Jurkat, Clone E6-1 (cell line): ENCODE measurements around the gene SYT2.

Source experiments
- DNase-seq: peaks from one replicate; pipeline ENCODE4 v3.0.0-alpha.2; 2011; ENCODE audit warnings: low read depth, low spot score
- H3K4me3 ChIP-seq: 2 replicates; pipeline ENCODE4 v1.5.1; 2011; ENCODE audit warnings: mild to moderate bottlenecking, low read length, control low read depth, moderate library complexity

Gene SYT2

GRCh38 chr1:202682477-202682876, 27.8 kb downstream of the SYT2 start:
- no peak overlapping the region for H3K4me3 ChIP-seq
- no peak for DNase-seq

GRCh38 chr1:202681736-202682420, 28.4 kb downstream of the SYT2 start:
- H3K4me3 ChIP-seq, result no peak overlapping the region
- DNase-seq, result no peak

- DNase-seq, result no peak
- no peak overlapping the region for H3K4me3 ChIP-seq
These were observed 29.5 kb downstream of the SYT2 start for GRCh38 chr1:202680586-202681352.

GRCh38 chr1:202679406-202680177, 30.7 kb downstream of the SYT2 start:
- DNase-seq, result no peak
- no peak overlapping the region for H3K4me3 ChIP-seq

- H3K4me3 ChIP-seq, result no peak overlapping the region
- no peak for DNase-seq
These were observed 32.8 kb downstream of the SYT2 start for GRCh38 chr1:202677433-202677832.

GRCh38 chr1:202673531-202673930, 36.7 kb downstream of the SYT2 start:
- no peak for DNase-seq
- no peak overlapping the region for H3K4me3 ChIP-seq

GRCh38 chr1:202671399-202671798, 38.9 kb downstream of the SYT2 start:
- no peak overlapping the region for H3K4me3 ChIP-seq
- no peak for DNase-seq

- DNase-seq, result no peak
- H3K4me3 ChIP-seq, result no peak overlapping the region
These were observed 44.8 kb downstream of the SYT2 start for GRCh38 chr1:202665417-202665816.

- DNase-seq, result no peak
- H3K4me3 ChIP-seq, result no peak overlapping the region
These were observed 46.2 kb downstream of the SYT2 start for GRCh38 chr1:202664083-202664482.

- H3K4me3 ChIP-seq, result no peak overlapping the region
- DNase-seq, result no peak
These were observed 47.1 kb downstream of the SYT2 start for GRCh38 chr1:202663131-202663530.

GRCh38 chr1:202662081-202662480, 48.2 kb downstream of the SYT2 start:
- no peak for DNase-seq
- no peak overlapping the region for H3K4me3 ChIP-seq

GRCh38 chr1:202661136-202661845, 49.0 kb downstream of the SYT2 start:
- H3K4me3 ChIP-seq, result no peak overlapping the region
- no peak for DNase-seq

- H3K4me3 ChIP-seq, result no peak overlapping the region
- no peak for DNase-seq
These were observed 50.3 kb downstream of the SYT2 start for GRCh38 chr1:202659974-202660373.

- no peak overlapping the region for H3K4me3 ChIP-seq
- DNase-seq, result no peak
These were observed 50.7 kb downstream of the SYT2 start for GRCh38 chr1:202659541-202659940.

- H3K4me3 ChIP-seq, result no peak overlapping the region
These were observed 51.5 kb downstream of the SYT2 start for GRCh38 chr1:202658769-202659168.

GRCh38 chr1:202658251-202658759, 51.9 kb downstream of the SYT2 start:
- H3K4me3 ChIP-seq, result no peak overlapping the region
- DNase-seq, result no peak

More at GRCh38 chr1:202658769-202659168, 51.5 kb downstream of the SYT2 start:
- no peak for DNase-seq

- no peak overlapping the region for H3K4me3 ChIP-seq
- DNase-seq, result peak; percentile 10
These were observed 53.2 kb downstream of the SYT2 start for GRCh38 chr1:202656951-202657646.

GRCh38 chr1:202656057-202656456, 54.2 kb downstream of the SYT2 start:
- DNase-seq, result no peak
- no peak overlapping the region for H3K4me3 ChIP-seq

GRCh38 chr1:202654079-202654478, 56.2 kb downstream of the SYT2 start:
- H3K4me3 ChIP-seq, result no peak overlapping the region
- no peak for DNase-seq
